HUES48 (cell line): ENCODE results near the gene CAMK2G.
A peak's percentile ranks its signal among the peaks of the same experiment; 100 is the strongest.

Experiments
- H3K27ac ChIP-seq: one replicate; pipeline ENCODE4 v1.7.0; 2013; ENCODE audit warnings: low read depth, low read length, inconsistent platforms
- H3K27me3 ChIP-seq: 2 replicates; pipeline ENCODE4 v1.6.1; 2013; ENCODE audit warnings: mild to moderate bottlenecking, low read length; ENCODE audit not compliant: control insufficient read depth, insufficient read depth
- H3K36me3 ChIP-seq: 2 replicates; pipeline ENCODE4 v1.6.1; 2013; ENCODE audit warnings: low read length; ENCODE audit not compliant: control insufficient read depth, insufficient read depth
- H3K4me1 ChIP-seq: 2 replicates; pipeline ENCODE4 v1.6.1; 2013; ENCODE audit warnings: mild to moderate bottlenecking, low read length; ENCODE audit not compliant: control insufficient read depth, insufficient read depth
- H3K4me3 ChIP-seq: 2 replicates; pipeline ENCODE4 v1.5.1; 2013; ENCODE audit warnings: mild to moderate bottlenecking, low read depth, low read length
- H3K9ac ChIP-seq: 2 replicates; pipeline ENCODE4 v1.6.1; 2013; ENCODE audit warnings: mild to moderate bottlenecking, low read depth, low read length, moderate library complexity
- H3K9me3 ChIP-seq: 2 replicates; pipeline ENCODE4 v1.6.1; 2013; ENCODE audit warnings: low read length; ENCODE audit not compliant: control insufficient read depth, insufficient read depth

The CAMK2G gene

DNA sequence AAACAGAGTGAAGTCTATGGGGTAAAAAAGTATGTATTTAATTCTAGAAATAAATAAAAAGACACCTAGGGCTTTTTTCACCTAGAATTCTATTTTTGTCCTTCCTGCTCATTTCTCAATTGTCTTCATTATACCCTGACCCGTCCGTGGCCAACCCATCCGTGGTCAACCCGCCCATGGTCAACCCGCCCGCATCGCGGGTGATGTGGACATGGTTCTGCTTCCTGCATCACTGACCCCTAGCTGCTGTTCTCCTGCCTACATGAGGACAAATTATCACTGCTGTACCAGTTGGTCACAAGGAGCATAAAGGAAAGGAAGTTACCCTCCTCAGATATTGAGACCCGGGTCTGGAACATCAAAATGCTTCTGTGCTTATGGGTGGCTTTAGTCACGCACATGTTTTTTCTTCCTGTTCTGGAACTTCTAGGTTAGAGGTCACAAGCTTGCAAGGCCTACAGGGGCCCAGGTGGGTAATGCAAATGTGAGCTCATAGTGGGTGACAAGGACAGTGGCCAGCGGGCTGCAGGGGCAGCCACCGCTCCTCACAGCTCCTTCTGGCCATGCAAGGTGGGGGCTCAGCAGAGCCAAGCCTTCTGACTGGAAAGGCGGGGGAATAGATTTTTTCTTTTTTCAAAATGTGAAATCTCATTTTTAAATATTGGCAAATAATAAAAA, 15.5 kb downstream of the CAMK2G start:
- Histone ChIP-seq H3K9ac (no peak overlapping the region), H3K4me1 (no peaks in the 10 kb centered on the region), H3K27me3 (no peaks in the 10 kb centered on the region), H3K4me3 (no peak overlapping the region), H3K27ac (no peak overlapping the region), H3K9me3 (no peaks in the 10 kb centered on the region), H3K36me3 (peaks cover 51% of the 10 kb centered on the region)

DNA sequence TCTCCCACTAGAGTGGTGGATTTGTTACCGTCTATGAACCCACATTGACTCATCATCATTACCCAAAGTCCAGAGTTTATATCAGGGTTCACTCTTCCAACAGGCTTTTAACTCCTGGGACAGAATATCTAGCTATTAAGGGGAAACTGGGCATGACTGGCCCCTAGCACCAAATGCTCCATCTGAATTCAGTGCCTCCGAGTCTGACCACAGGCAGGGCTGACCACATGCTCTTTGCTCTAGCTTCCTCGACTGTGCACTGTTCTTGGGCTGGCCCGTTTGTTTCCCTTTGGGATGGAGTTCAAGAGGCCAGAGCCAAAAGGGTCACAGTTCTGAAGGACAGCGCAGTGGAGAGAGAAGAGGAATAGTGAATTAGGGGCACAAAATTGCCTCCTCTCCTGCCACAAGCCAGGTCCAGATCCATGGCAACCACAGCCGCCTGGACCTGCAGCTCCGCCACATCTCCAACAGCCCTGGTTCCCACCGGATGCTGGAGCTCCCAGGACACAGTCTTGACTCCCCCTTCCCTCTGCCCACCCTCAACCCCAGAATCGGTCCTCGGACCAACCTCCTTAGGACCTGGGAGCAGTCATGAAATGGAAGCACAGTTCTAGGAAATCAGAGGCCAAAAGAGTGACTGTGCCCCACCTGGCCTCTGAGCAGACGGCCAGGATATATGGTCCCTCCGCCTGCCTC, 16.2 kb downstream of the CAMK2G start:
- Histone ChIP-seq H3K27ac (no peak overlapping the region), H3K27me3 (no peaks in the 10 kb centered on the region), H3K9me3 (no peaks in the 10 kb centered on the region), H3K36me3 (peaks cover 55% of the 10 kb centered on the region), H3K4me1 (no peaks in the 10 kb centered on the region), H3K4me3 (no peak overlapping the region), H3K9ac (no peak overlapping the region)

DNA sequence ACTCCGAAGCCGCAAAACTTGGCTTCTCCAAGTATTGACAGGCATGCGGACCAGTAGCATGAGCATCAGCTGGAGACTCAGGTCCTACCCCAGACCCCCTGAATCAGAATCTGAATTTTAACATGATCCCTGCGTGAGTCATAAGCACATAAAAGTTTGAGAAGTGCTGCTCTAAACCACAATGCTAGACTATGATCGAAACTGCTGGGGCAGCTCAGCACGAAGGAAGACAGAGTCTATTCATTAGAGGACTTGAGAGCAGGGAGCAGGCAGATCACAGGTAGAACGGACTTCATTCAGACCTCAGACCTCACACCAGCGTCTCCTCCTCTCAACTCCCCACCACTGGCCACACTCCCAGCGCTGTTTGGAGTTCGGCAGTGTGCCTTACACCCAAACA, 16.9 kb downstream of the CAMK2G start:
- H3K9me3 ChIP-seq: no peaks in the 10 kb centered on the region
- no peak overlapping the region for H3K9ac ChIP-seq
- H3K4me1 ChIP-seq: no peaks in the 10 kb centered on the region
- H3K36me3 ChIP-seq: peaks cover 57% of the 10 kb centered on the region
- peak overlapping the region; percentile 23 for H3K27ac ChIP-seq
- H3K27me3 ChIP-seq: no peaks in the 10 kb centered on the region
- no peak overlapping the region for H3K4me3 ChIP-seq

DNA sequence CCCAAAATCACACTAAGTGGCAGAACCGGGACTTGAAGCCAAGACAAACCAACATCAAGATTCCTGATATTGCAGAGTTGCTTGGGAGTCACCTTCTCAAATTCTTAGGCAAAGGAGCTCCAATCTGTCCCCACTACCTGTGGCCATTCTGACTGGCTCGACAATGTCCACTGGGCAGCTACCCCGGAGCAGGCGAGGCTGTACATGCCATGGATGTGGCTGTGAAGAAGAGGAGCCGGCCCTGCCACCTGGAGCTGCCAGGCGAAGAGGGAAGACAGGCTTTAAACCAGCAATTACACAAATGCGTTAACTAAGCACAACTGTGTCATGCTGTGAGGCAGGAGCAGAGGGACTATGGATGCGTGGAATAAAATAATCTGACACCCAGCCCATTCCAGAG, 18.1 kb downstream of the CAMK2G start:
- no peak overlapping the region for H3K9ac ChIP-seq
- peaks cover 62% of the 10 kb centered on the region for H3K36me3 ChIP-seq
- no peaks in the 10 kb centered on the region for H3K27me3 ChIP-seq
- no peak overlapping the region for H3K4me3 ChIP-seq
- peaks cover under 1% of the 10 kb centered on the region; the same call in 1 of the 2 replicates for H3K4me1 ChIP-seq
- H3K27ac ChIP-seq: no peak overlapping the region
- H3K9me3 ChIP-seq: no peaks in the 10 kb centered on the region

DNA sequence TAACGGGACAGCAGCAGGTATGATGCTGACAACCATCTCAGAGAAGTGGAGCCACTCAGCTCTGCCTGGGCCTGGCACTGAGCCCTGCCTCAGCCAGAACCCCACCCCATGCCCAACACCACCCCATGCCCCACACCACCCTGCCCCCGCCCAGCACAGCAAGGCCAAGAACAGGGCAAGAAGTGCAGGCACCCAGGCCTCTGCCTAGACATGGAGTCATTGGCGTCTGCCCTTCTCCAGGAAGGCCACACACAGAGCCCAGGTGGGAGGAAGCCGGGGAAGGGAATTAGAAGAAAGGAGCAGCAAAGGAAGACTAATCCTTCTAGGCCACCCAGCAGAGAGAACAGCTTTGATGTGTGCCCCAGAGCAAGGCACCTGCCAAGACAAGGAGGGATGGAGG, 18.9 kb downstream of the CAMK2G start:
- Histone ChIP-seq H3K4me3 (no peak overlapping the region), H3K36me3 (peaks cover 63% of the 10 kb centered on the region), H3K4me1 (peaks cover 4% of the 10 kb centered on the region; the same call in 1 of the 2 replicates), H3K9ac (no peak overlapping the region), H3K9me3 (no peaks in the 10 kb centered on the region), H3K27ac (no peak overlapping the region), H3K27me3 (no peaks in the 10 kb centered on the region)

DNA sequence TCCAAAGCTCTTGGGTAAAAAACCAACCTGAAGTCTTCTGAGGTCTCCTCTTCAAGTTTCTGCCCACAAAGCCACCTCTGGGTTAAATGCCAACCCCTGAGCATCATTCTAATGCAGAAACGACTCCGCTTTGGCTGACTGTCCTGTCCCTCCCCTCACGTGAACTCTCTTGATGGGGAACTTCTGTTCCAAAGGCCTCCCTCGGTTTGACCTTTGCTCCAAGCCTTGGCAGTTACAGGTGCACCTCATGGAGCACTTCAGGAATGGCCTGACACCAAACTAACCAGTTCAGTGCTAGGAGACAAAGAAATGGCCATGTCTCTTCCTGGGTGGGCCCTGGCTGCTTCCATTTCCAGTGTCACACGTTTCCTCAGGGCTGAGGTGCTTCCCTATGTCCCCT, 20.0 kb downstream of the CAMK2G start:
- no peak overlapping the region for H3K9ac ChIP-seq
- H3K4me3 ChIP-seq: no peak overlapping the region
- peaks cover 54% of the 10 kb centered on the region for H3K36me3 ChIP-seq
- peaks cover 4% of the 10 kb centered on the region; the same call in 1 of the 2 replicates for H3K4me1 ChIP-seq
- no peaks in the 10 kb centered on the region for H3K27me3 ChIP-seq
- no peaks in the 10 kb centered on the region for H3K9me3 ChIP-seq
- no peak overlapping the region for H3K27ac ChIP-seq

DNA sequence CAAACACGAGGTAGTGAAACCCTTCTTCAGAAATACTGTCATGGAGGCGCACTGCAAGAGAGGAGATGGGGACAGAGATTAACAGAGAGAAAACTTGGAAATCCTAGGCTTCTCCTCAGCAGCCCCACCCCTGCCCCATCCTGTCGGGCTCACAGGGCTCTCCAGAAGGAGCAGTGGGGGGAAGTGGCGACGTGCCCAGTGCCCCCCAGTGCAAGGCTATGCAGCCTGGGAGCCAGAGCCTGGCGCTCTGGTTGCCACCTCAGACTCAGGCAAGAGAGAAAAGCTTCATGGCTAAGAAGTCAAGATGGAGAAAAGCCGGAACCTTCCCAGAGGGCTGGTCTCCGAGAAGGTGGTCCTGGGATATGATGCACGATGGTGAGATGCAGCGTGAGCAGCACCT, 21.2 kb downstream of the CAMK2G start:
- no peak overlapping the region for H3K9ac ChIP-seq
- H3K9me3 ChIP-seq: no peaks in the 10 kb centered on the region
- H3K4me3 ChIP-seq: no peak overlapping the region
- H3K36me3 ChIP-seq: peaks cover 52% of the 10 kb centered on the region
- no peak overlapping the region for H3K27ac ChIP-seq
- H3K27me3 ChIP-seq: no peaks in the 10 kb centered on the region
- H3K4me1 ChIP-seq: peaks cover 4% of the 10 kb centered on the region; the same call in 1 of the 2 replicates

DNA sequence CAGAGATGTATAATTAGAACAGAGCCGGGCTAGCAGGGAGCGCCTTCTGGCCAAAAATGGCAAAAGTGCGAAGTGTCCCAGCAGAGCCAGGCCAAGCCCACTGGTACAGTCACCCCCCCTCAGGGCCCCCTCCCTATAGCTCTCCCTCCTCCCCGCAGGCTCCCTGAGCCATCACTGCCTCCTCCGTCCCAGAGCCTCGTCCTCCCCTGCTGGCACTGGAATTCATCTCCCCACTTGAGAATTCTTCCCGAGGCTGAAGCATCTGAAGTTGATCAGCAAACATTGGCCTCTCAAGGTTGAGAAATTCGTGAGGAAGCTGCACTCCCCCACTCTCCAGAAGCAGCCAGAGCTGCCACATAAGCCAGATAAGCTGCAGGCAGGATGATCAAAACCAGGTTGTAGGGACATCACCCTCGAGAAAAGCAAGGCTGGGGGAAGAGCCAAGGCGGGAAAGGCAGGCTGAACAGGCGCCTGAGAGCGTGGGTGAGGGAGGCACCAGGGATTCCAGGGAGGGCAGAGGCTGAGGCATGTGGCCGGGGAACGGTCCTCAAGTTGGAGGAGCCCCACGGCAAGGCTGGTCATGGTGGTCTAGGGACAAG, 23.4 kb downstream of the CAMK2G start:
- H3K4me1 ChIP-seq: peaks cover 4% of the 10 kb centered on the region; the same call in 1 of the 2 replicates
- no peak overlapping the region for H3K9ac ChIP-seq
- no peaks in the 10 kb centered on the region for H3K9me3 ChIP-seq
- no peaks in the 10 kb centered on the region for H3K27me3 ChIP-seq
- H3K36me3 ChIP-seq: peaks cover 60% of the 10 kb centered on the region
- H3K27ac ChIP-seq: no peak overlapping the region
- no peak overlapping the region for H3K4me3 ChIP-seq

DNA sequence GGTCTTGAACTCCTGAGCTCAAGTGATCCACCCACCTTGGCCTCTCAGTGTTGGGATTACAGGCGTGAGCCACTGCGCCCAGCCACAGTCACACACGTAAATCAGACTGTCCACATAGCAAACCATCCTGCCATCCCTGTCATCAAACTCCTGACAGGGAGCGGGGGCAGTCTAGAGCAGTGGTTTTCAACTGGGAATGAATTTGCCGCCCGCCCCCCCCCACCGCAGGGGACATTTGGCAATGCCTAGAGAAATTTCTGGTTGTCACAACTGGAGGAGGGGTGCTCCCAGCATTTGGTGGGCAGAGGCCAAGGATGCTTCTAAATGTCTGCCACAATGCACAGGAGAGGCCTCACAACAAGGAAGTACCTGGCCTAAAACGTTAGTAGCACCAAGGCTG, 24.1 kb downstream of the CAMK2G start:
- H3K27me3 ChIP-seq: no peaks in the 10 kb centered on the region
- H3K4me1 ChIP-seq: peaks cover 4% of the 10 kb centered on the region; the same call in 1 of the 2 replicates
- no peak overlapping the region for H3K27ac ChIP-seq
- H3K9ac ChIP-seq: no peak overlapping the region
- H3K4me3 ChIP-seq: no peak overlapping the region
- no peaks in the 10 kb centered on the region for H3K9me3 ChIP-seq
- peaks cover 64% of the 10 kb centered on the region for H3K36me3 ChIP-seq

DNA sequence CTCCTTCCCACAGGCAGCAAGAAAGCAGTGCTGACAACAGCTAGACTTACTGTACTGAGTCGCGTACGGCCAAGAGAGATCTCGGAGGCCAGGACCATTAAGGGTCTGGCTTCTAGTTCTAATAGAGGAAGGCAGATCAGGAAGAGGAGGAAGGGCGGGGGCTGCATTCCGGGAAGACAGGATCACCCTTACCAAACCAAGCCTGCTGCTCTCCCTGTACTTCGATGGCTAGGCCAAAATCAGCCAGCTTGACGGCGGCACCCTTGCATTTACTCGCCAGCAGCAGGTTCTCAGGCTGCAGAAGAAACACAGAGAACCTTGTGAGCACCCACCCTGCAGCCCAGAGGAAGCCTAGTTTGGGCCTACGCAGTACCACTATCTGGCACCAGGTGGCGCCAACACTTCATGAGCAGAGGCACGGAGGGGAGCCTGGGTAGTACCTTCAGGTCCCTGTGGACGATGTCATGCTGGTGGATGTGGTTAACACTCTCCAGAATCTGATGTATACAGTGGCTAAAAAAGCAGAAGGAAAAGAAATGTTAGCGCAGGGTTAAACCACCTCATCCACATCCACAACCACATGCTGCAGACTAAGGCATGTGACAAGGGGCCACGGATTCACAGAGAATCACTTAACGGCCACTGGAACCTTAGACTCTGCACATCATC, 25.4 kb downstream of the CAMK2G start:
- Histone ChIP-seq H3K9ac (no peak overlapping the region), H3K27me3 (no peaks in the 10 kb centered on the region), H3K9me3 (no peaks in the 10 kb centered on the region), H3K4me1 (peaks cover 4% of the 10 kb centered on the region; the same call in 1 of the 2 replicates), H3K27ac (no peak overlapping the region), H3K4me3 (no peak overlapping the region), H3K36me3 (peaks cover 70% of the 10 kb centered on the region)
